ENCODE measurements around the gene ERBB3. TPM values are rescaled to one million over a fixed set of nuclear protein-coding genes. Genes with fewer than 3 reads are reported as not detected.

Gene ERBB3
- total RNA-seq, 1 experiment from 2014 or later, result 56.5 TPM

DNA sequence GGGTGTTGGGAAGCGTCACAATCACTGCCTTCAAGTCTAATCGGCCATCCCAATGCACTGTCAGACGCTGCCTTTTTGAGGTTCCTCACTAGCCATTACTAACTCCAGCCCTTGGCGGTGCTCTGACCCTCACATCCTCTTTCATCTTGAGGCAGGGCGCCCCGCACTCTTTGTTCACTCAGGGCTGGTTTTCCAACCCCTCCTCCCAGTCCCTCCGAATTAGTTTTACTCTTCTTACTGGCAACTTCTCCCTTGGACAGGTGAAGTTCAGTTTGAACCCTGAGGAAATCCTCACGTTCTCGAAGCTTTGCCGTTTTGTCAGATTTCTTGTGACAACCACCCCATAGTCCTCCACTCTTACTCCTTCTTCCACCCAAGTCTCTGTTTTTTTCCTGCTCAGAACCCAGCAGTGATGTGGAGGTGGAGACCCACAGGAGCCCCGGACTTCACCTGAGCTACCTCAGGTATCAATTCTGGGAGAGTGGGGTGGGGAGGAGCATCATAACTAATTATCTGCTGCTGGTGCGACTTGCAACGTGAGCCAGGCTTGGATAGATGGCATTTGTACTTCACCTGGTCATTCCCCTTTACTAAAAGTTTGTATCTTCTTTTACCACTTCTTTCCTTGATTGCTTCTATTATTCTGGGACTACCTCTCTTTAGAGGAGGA is 38.9 kb downstream of the ERBB3 start:
- Histone ChIP-seq H3K56ac (ENCODE audit: insufficient read length, low read depth, low read length) (no peak overlapping the region), H3K9ac (ENCODE audit: extremely low read depth, insufficient read length, low read length) (peak overlapping the region; percentile 61), H3K79me2 (ENCODE audit: insufficient read depth, low read length) (peaks cover 3% of the 10 kb centered on the region; the same call in 1 of the 2 replicates), H3K4me1 (ENCODE audit: insufficient read depth, low read length) (no peaks in the 10 kb centered on the region; the same call in 1 of the 2 replicates), H3K9me3 (ENCODE audit: control insufficient read depth, low read depth, low read length) (no peaks in the 10 kb centered on the region), H3K23me2 (ENCODE audit: insufficient read length, low read depth, low read length, poor library complexity, severe bottlenecking) (peaks cover 8% of the 10 kb centered on the region), H3K14ac (ENCODE audit: insufficient read depth, low read length) (no peak overlapping the region), H2BK15ac (ENCODE audit: low read depth, low read length) (no peak overlapping the region), H2BK120ac (ENCODE audit: low read depth, low read length, poor library complexity, severe bottlenecking) (no peak overlapping the region), H4K91ac (ENCODE audit: insufficient read length, low read depth, low read length) (no peak overlapping the region), H3T11ph (ENCODE audit: low read length) (no peak overlapping the region), H3K23ac (ENCODE audit: insufficient read length, low read depth, low read length) (no peak overlapping the region), H4K20me1 (ENCODE audit: control insufficient read depth, insufficient read depth, insufficient read length) (no peaks in the 10 kb centered on the region), H2AFZ (ENCODE audit: low read length) (no peak overlapping the region), H4K5ac (ENCODE audit: insufficient read length, low read depth, low read length) (no peak overlapping the region), H3K18ac (ENCODE audit: insufficient read length, low read depth, low read length) (no peak overlapping the region), H3K27me3 (ENCODE audit: insufficient read depth, low read length) (no peaks in the 10 kb centered on the region), H2AK5ac (ENCODE audit: insufficient read length, low read length) (no peak overlapping the region), H2BK20ac (ENCODE audit: low read depth, low read length, poor library complexity, severe bottlenecking) (no peak overlapping the region), H3K4me2 (ENCODE audit: insufficient read depth, insufficient read length, low read length) (peak overlapping the region; percentile 70), H2BK12ac (ENCODE audit: insufficient read length, low read depth, low read length) (no peak overlapping the region), H3K79me1 (ENCODE audit: insufficient read depth, low read depth, low read length, poor library complexity, severe bottlenecking) (no peaks in the 10 kb centered on the region), H2BK5ac (ENCODE audit: insufficient read length, low read length) (no peak overlapping the region), H4K8ac (replicated peaks; ENCODE audit: insufficient read length, low read depth, low read length) (no peak overlapping the region), H3K4ac (ENCODE audit: low read depth, low read length) (no peak overlapping the region), H3K27ac (ENCODE audit: insufficient read length, low read depth, low read length) (no peak overlapping the region)
- H3K4me3 Mint-ChIP-seq, result peak overlapping the region; percentile 97 to 98
- peaks cover 25 to 27% of the 10 kb centered on the region in 2 experiments for H3K4me1 Mint-ChIP-seq
- DNase-seq, result no peak
- H3K36me3 Mint-ChIP-seq (ENCODE audit: insufficient read depth in 1 of 3, low read depth in 3 of 3), result peaks cover 29 to 49% (median 39%) of the 10 kb centered on the region in 3 experiments
- H3K27me3 Mint-ChIP-seq (ENCODE audit: low read depth), result peaks cover 2% of the 10 kb centered on the region; the same call in 1 of the 2 replicates
- TF ChIP-seq CTCF (conservative IDR thresholded peaks at IDR 0.05), result no peak
- WGBS (ENCODE audit: extremely low coverage, insufficient read length, low lambda C conversion rate), result no CpG with 5 or more reads among the region's 13 CpGs
- peaks cover 3 to 7% of the 10 kb centered on the region in 2 experiments; a peak in 2 of 5 replicates for H3K9me3 Mint-ChIP-seq
- peak overlapping the region; percentile 74 to 99 (median 94) for H3K27ac Mint-ChIP-seq
